Progenitor cell of endocrine pancreas (in vitro differentiated cells): ENCODE results near the gene PCBP3. TPM values are rescaled to one million over a fixed set of nuclear protein-coding genes. Genes with fewer than 3 reads are reported as not detected.
"Not testable (repeated sequence)": the region's sequence is repeated elsewhere in the genome, so short reads cannot be mapped to it uniquely, and the experiment has no call there.

ENCODE experiments used
- DNase-seq: peaks from one replicate; pipeline ENCODE4 v3.0.0; 2021; ENCODE audit warnings: low spot score; ENCODE audit not compliant: unreplicated experiment
- H3K27ac Mint-ChIP-seq: 2 replicates; pipeline ENCODE4 v1.8.0; 2021; ENCODE audit warnings: mild to moderate bottlenecking, moderate library complexity, mixed read lengths
- H3K27me3 Mint-ChIP-seq: 2 replicates; pipeline ENCODE4 v1.8.0; 2021; ENCODE audit warnings: mixed read lengths
- H3K36me3 Mint-ChIP-seq: 2 replicates; pipeline ENCODE4 v1.8.0; 2022; ENCODE audit warnings: mixed read lengths; ENCODE audit not compliant: insufficient read depth
- H3K4me1 Mint-ChIP-seq: 2 replicates; pipeline ENCODE4 v1.8.0; 2021; ENCODE audit warnings: low read depth, mixed read lengths
- H3K4me3 Mint-ChIP-seq: 2 replicates; pipeline ENCODE4 v1.8.0; 2021; ENCODE audit warnings: low read depth, mild to moderate bottlenecking, moderate library complexity, mixed read lengths
- H3K9me3 Mint-ChIP-seq: 2 replicates; pipeline ENCODE4 v1.8.0; 2021; ENCODE audit warnings: low read depth, mixed read lengths
- total RNA-seq: library from RNA; stranded (reverse); gene quantifications from 2 replicates; pipeline ENCODE4 v1.2.1, GENCODE V29; 2021
- TF ChIP-seq, protein P1 (sequence below): fragments of 200-600 bp; sonication (generic); IDR thresholded peaks from one replicate; pipeline ENCODE4 v1.5.0; 2021; ENCODE audit warnings: antibody characterized with exemption, mild to moderate bottlenecking; ENCODE audit not compliant: unreplicated experiment

Gene PCBP3
- total RNA-seq, 1 donor from 2014 or later = 3.7 TPM

- no peak for DNase-seq
- Mint-ChIP-seq H3K27me3 (peaks cover 33% of the 10 kb centered on the region), H3K4me1 (no peaks in the 10 kb centered on the region), H3K36me3 (no peaks in the 10 kb centered on the region), H3K9me3 (no peaks in the 10 kb centered on the region), H3K4me3 (no peak overlapping the region), H3K27ac (no peak overlapping the region)
- TF ChIP-seq, protein P1, sequence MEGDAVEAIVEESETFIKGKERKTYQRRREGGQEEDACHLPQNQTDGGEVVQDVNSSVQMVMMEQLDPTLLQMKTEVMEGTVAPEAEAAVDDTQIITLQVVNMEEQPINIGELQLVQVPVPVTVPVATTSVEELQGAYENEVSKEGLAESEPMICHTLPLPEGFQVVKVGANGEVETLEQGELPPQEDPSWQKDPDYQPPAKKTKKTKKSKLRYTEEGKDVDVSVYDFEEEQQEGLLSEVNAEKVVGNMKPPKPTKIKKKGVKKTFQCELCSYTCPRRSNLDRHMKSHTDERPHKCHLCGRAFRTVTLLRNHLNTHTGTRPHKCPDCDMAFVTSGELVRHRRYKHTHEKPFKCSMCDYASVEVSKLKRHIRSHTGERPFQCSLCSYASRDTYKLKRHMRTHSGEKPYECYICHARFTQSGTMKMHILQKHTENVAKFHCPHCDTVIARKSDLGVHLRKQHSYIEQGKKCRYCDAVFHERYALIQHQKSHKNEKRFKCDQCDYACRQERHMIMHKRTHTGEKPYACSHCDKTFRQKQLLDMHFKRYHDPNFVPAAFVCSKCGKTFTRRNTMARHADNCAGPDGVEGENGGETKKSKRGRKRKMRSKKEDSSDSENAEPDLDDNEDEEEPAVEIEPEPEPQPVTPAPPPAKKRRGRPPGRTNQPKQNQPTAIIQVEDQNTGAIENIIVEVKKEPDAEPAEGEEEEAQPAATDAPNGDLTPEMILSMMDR = no peak
These were observed 21.0 kb upstream of the PCBP3 start for GRCh38 chr21:45622416-45623097.

- Mint-ChIP-seq H3K27ac (no peak overlapping the region), H3K4me1 (no peaks in the 10 kb centered on the region), H3K27me3 (peaks cover 33% of the 10 kb centered on the region), H3K4me3 (no peak overlapping the region), H3K36me3 (no peaks in the 10 kb centered on the region), H3K9me3 (no peaks in the 10 kb centered on the region)
- DNase-seq = no peak
- TF ChIP-seq, protein P1 = no peak
These were observed 20.1 kb upstream of the PCBP3 start for GRCh38 chr21:45623436-45623835.

DNA sequence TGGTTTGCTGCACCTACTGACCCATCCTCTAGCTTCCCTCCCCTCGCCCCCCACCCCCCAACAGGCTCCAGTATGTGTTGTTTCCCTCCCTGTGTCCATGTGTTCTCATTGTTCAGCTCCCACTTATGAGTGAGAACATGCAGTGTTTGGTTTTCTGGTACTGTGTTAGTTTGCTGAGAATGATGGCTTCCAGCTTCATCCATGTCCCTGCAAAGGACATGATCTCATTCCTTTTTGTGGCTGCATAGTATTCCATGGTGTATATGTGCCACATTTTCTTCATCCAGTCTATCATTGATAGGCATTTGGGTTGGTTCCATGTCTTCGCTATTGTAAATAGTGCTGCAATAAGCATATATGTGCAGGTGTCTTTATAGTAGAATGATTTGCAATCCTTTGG lies 17.4 kb upstream of the PCBP3 start:
- H3K4me1 Mint-ChIP-seq, H3K36me3 Mint-ChIP-seq, H3K9me3 Mint-ChIP-seq, H3K27ac Mint-ChIP-seq, DNase-seq, H3K4me3 Mint-ChIP-seq: not testable (repeated sequence)
- H3K27me3 Mint-ChIP-seq = peaks cover 26% of the 10 kb centered on the region

DNA sequence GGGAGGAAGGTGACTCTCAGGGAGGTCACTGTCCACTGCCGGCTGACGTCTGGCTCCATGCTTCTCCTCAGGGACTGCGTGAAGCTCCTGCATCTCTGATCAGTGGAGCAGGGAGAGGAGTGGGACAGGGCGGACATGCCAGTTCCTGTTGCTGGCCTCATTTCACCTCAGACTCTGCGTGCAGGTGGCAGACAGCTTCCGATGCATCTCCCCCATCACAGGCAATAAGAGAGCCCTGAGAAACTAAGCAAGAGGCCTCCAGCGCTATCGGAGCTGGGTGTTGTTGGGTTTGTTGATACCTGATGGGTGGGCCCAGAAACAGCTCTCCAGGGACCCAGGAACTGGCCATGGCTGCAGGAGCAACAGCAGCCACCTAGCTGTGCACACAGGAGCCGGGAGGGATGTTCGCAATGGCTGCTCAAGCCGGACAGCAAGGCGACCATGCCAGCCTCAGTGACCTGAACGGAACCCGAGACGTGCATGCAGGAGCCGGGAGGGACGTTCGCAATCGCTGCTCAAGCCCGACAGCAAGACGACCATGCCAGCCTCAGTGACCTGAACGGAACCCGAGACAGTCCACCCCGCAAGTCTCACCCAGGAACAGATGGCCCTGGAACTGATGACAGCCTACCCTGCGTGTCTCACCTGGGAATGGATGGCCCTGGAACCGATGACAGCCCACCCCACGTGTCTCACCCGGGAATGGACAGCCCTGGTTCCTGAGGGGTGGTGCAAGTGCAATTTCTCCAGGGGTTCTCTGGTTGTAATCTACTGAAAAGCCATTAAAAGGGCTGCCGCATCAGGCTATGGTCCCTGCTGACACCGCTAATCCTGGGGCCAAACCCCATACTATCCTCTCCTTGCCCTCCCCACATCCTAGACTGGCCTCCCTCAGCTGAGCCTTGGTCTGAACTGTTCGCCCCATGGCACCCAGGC lies 14.2 kb upstream of the PCBP3 start:
- Mint-ChIP-seq H3K4me3 (no peak overlapping the region), H3K9me3 (no peaks in the 10 kb centered on the region), H3K4me1 (no peaks in the 10 kb centered on the region), H3K27ac (no peak overlapping the region), H3K36me3 (no peaks in the 10 kb centered on the region), H3K27me3 (peaks cover 21% of the 10 kb centered on the region)
- TF ChIP-seq, protein P1 = no peak
- DNase-seq = no peak

- H3K27ac Mint-ChIP-seq = no peak overlapping the region
These were observed 13.3 kb upstream of the PCBP3 start for GRCh38 chr21:45630066-45630694.

More at GRCh38 chr21:45630066-45630694, 13.3 kb upstream of the PCBP3 start:
- Mint-ChIP-seq H3K36me3 (no peaks in the 10 kb centered on the region), H3K4me3 (no peak overlapping the region), H3K27me3 (peaks cover 17% of the 10 kb centered on the region), H3K9me3 (no peaks in the 10 kb centered on the region), H3K4me1 (no peaks in the 10 kb centered on the region)
- no peak for DNase-seq
- TF ChIP-seq, protein P1 = no peak
